HG03439 (cell line): Measurements from ENCODE around the gene IQUB.
"Not testable (repeated sequence)": the region's sequence is repeated elsewhere in the genome, so short reads cannot be mapped to it uniquely, and the experiment has no call there.

Experiments
- ATAC-seq: cut with Tn5 transposase; IDR thresholded peaks from one replicate; pipeline ENCODE4 v1.9.1; 2021; ENCODE audit warnings: mild to moderate bottlenecking, moderate library complexity; ENCODE audit not compliant: unreplicated experiment

The IQUB gene

DNA sequence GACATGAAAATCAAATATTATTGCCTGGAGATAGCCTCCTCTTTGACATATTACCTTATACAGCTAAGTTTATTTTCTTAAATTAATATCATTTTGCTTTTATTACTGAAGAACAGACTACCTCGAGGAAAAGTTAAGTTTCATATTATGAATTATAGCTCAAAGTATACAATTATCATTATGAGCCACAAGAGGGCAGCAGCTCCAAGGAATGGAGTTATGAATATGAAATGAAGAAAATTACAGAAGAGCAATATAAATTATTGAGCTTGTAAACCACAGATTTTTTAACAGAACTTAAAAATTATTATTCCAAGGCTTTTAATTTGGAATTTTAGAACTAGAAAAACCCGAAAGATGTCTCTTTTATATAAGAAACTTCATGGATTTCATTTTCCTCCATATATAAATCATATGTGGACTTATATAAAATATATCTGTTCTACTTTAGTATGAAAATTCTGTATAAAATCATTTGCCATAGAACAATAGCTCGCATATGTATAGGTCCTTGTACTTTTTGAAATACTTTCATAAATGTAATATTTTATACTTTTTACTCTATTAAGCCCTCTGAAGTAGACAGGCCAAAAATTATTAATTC is 40.1 kb downstream of the IQUB start:
- peak; percentile 62 for ATAC-seq

DNA sequence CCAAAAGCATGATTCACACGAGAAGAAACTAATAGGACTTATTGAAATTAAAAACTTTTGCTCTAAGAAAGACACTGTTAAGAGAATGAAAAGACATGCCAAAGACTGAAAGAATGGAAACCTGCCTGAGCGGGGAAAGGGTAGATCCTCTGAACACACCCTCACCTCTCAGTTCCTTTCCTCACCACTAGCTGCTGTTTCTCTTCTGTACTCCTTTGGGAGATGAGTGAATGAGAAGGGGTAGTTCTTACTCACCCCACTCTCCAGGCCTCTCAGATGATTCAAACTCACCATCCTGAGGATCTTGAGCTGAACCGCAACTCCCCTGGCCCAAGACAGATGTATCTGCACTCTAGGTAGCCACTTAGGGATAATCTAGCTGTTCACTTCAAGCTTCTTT is 41.9 kb downstream of the IQUB start:
- no peak for ATAC-seq

DNA sequence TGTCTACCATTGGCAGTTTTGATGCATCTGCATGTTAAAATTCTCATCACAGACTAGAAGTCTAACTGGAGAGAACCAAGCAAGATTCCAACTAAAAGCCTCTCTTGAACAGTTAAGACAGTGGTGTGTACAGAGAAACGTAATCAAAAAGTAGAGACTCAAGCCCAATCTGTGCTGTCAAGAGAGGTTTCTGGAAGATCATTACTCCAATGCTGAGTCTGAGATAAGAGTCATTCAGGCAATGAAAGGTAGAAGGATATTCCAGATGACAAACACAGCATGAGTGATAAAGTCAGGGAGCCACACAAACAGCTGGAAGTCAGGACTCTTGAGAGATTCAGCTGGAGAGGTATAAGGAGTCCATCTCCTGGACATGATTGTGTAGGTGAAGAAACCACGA is 48.7 kb downstream of the IQUB start:
- no peak for ATAC-seq

DNA sequence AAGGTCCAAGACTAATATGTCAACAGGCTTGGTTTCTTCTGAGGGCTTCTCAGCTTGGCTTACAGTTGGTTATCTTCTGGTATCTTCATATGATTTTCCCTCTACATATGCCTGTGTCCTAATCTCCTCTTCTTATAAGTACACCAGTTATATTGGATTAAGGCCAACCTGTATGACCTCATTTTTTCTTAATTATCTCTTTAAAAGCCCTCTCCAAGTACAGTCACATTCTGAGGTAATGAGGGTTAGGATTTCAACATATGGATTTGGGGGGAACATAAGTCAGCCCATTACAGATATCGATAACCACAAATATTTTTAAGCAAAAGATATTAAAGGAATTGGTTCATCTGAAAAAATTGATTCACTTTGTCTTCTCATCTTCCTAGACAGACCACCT is 49.2 kb downstream of the IQUB start:
- ATAC-seq = no peak

DNA sequence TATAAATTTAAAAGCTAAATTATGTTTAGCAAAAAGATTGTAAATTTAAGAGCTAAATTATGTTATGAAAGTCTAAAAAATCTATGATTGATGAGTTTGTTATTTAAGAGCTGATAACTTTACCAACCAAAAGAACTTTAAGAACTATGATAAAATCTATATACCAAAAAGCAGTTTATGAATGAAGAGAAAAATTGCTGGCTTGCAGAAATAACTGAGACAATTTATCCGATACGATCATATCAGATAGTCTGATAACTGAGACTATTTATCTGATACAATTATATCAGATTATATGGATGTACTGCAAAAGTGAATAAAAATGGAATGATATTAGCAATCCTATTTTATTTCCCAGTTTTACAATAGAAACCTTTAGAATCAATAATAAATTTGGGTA is 50.2 kb downstream of the IQUB start:
- no peak for ATAC-seq

DNA sequence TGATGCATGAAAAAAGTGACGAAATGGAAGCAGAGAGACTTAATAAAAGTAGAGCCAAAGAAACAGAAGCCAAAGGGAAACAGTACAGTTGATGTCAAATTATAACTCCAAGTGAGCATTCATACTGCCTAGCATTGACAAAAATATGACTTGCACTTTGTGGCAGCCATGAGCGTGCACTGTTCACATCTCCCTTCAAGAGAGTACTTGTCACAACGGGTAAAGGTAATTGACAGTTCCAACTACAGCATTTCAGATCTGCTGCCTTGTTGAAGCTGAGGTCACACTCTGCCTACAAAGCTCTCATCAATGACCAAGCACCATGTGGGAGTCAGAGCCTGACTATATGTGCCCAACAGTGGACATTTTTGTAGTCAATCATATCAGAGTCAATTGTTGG is 54.3 kb downstream of the IQUB start:
- ATAC-seq = no peak

DNA sequence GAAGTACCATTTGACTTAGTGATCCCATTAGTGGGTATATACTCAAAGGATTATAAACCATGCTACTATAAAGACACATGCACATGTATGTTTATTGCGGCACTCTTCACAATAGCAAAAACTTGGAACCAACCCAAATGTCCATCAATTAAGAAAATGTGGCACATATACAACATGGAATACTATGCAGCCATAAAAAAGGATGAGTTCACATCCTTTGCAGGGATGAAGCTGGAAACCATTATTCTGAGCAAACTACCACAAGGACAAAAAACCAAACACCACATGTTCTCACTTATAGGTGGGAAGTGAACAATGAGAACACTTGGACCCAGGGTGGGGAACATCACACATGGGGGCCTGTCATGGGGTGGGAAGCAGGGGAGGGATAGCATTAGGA is 56.3 kb downstream of the IQUB start:
- not testable (repeated sequence) for ATAC-seq

DNA sequence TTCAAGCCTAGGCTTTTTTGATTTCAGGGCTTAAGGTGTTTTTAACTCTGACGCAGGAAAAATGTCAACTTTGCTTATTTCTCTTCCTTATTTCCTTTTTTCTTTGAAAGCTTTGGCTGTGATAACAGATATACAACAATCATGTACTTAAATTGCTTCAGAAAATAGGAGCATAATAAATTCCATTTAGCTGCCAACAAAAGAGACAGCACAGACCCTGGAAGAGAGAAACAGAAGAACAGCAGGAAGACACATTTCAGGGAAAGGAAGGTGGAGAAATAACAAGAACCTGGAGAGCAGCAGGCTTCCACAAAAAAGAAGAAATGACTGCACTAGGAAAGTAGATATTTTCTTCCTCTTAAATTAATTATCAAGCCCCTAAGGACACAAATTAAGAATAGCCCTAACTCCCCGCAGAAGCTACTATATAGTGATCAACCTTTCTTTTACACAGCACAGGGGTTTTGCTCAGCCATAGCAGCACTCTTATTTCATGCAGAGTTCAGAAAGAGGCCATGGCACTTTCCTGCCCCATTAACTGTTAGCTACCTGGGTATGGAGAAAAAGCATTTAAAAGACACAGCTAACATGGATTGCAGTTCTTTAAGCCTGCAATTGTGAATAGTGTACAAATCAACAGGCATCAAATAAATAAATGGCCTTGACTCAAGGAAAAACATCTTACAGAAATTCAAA is 61.5 kb downstream of the IQUB start:
- no peak for ATAC-seq

DNA sequence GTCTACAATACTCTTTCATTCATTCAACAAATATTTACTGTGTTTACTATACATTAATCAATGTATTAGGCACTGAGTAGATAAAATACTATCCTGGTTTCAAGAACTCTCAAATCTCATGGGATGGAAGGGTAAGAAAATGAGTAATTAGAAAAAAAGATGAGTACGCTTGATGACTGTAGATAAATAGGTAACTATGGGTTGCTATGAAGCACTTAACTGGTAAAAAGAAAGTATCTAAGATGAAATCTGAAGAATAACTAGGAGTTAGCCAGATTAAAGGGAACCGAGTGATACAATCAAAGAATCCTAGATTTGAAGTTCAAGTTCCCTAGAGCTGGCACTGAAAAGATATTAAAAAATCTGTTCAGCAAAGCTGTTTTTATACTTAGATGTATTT is 62.1 kb downstream of the IQUB start:
- no peak for ATAC-seq

DNA sequence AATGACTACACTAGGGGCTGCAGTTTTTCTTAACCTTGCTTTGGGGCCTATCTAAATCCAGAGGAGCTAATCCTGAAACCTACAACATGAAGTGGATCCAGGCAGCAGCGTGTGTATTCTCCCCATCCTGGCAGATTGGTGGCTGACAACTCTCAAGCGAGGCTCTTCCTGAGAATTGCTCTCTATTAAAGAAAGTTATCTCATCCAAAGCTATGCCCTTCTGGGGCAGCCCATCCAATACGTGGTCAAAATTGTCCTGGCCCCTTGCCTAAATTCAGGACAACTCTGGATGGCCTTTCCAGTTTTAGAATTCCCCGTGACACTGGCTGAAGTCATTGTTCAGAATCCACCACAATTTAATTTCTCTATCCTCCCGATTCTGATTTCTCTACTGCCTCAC is 66.1 kb downstream of the IQUB start:
- no peak for ATAC-seq

DNA sequence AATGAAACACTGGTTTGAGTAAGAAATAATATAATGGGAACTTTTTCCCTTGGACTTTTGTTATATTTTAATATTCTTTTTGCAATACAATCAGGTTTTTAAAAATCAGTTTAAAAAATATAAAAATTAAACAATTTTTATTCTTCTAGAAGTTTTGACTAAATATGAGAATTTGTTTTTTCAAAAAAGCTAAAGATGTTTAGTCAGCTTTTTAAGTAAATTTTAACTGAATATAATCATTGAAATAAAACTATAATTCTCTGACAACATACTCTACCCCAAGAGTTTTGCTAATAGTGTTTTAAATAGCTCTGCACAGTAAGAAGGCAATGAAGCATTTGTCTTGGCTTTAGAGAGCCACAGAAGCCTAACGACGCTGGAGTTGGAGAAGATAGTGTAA is 70.5 kb downstream of the IQUB start:
- no peak for ATAC-seq

DNA sequence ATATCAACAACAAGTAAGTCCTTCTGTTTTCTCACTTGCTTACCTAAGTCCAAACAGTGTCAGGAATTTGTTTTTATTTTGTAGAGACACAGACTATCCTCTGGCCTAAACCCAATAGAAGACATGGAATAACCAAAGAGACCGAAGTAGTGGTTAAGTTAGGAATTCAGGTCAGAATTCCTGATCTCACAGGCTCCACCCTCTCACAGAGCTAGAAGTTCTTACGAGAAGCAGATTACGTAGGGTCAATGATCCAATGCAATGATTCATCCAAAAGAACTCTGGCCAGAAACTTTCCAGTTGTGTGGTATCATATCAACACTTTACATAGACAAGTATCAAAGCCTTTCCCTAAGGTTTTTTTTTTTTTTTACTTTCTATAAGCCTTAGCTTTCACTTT is 73.8 kb downstream of the IQUB start:
- ATAC-seq = no peak

DNA sequence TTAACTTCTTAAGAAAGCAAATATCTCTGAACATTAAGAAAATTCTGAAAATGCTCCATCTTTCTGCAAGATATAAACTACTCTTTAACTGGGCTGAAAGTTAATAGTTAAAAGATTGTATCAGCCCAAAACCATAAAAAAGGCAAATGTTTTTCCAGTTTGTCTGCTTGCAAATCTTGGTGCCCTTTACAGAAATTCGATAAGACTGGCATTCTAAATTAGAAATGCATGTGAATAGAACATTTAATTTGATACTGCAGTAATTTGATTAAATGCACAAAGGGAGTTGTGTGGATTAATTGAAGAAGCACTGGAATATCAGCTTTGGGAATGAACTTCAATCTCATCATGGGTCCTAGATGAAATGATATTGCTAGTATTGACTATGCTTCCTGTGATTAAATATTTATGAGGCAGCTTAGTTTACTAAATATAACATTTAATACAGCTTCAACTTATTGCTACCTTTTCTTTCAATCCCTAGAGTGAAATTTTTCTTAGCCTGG is 78.4 kb downstream of the IQUB start:
- ATAC-seq = no peak

DNA sequence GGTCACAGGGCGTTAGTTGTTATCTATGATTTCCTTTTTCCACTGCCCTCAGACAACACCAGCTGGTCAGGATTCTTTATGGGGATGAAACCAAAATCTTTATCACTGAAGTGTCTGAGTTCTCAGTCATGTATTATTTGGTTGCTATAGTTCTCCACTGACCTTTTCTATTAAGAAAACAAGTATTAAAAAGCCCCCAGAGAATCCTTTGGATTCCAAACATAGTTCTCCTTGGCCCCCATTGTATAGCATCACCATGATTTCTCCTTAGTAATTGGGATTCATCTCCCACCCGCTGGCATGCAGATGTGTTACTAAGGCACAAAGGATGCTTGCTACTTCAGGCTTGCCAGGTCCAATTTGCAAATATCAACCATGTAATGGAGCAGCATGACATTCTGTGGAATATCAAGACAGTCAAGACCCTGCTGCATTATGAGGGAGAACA is 94.3 kb downstream of the IQUB start:
- no peak for ATAC-seq

DNA sequence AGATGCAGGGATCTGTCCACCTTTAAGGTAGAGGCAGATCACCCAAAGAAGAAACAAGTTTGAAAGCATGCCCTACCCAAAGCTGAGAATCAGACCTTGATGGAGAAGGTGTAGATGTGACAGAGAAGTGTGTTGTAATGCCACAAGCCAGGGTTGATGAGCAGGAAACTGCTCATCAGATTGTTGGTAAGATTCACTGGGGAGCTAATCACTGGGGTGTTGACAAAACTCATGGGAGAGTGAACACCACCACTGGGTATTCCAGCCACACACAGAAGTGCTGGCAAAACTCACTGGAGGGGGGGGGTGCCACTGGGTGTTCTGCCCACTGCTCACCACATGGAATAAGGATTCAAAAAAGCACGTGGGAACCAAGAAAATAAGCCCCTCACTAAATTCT is 95.2 kb downstream of the IQUB start:
- ATAC-seq = no peak

DNA sequence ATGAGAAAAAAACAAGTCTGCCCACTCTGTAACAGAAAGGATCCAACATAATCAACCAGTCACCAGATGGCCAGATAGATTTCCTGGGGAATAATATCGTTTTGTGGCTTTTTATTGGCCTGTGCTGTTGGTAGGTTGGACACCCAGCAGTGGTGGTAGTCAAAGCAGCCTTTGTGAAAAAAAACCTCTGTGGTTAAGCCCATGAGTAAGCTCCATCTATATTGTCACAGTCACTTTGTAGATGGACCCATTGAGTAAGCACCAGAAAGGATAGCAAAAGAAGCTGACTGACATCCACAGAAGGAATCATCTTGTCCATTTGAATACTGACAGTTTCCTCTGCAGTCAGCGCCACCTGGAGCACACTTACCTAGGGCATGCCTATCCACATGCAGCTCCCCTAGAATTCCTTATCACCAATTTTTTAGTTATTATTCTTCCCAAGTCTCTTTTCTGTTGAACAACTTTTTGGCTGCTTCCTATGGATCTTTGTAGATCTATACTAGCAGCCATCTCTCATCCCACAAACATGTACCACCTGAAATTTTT is 96.9 kb downstream of the IQUB start:
- ATAC-seq = no peak

DNA sequence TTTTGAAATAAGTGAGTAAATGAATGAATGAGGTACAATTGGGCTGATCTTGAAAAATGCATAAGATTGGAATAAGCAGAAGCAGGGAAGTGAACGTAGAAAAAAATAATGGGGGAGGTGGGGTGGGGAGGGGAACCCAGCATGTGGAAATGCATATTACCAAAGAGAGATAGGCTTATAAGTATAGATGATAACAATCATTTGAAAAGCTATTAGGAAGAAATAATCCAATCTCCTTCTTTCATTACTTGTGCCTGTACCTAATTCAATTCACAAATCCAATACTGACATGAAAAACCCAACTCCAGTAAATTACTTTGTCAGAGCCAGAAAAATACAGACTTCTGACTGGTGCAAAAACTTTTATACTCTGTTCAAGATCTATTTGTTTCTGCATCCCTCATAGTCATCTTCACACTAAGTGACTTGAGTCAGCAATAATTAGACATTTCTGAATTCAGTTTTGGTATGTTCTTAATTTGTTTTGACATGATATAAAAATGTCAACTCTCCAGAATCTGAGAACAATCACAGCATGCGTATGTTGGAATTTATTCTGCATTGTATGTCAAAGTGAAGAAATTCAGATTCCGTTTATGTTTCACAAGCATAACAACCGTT is 99.2 kb downstream of the IQUB start:
- no peak for ATAC-seq

DNA sequence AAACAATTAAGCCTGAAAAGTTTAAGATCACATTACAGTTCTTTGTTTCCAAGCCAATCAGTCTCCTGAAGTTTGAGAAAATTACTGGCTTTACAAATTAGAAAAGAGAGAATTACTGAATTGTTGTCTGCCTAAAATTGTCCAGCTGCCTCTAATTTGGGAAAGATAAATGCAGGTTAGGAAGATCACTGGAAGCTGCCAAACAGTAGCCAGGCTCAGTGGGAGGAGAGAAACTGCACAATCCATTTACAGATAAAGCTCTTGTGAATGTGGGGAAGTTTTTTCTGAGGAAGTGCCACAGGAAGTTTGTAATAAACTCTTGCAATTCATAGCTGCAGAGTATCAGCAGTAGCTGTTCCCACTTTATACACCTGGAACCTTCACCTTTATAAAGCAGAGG is 100.7 kb downstream of the IQUB start:
- no peak for ATAC-seq

DNA sequence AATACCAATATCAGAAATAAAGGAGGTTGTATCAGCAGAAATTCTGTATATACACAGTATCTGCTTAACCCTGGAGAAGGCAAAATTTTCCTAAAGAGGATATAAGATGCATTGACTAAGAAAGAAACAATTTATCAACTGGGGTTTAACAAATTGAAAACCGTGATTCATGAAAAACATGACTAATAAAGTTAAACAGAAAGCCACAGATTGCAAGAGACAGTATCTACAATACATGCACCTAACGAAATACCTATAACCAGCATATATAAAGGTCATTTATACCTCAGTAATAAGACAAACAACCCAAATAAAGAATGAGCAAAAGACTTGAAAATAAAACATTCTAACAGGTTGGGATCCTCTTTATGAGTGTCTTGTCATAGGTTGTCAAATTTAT is 101.8 kb downstream of the IQUB start:
- no peak for ATAC-seq

DNA sequence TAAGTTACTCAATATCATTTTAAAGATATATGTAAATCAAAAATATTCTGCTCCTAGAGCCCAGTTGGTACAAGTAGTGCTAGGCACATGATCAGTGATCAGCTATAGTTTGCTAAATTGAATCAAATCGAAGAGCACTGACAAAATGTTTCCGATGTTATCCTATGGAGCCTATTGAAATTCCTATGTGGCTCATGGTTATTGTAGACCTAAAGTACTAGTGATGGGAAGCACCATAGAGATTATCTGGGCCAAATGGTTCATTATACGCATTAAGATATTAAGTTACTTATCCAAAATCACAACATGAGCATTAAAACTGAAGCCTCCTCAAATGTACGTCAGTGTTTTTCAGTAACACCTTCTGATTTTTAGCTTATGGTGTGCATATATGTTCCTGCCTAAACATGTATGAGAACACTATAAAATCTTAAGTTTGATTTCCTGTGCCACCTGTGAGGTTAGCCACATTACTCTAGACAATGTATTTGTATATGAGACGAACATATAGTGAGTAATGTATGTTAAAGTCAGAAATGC is 103.2 kb downstream of the IQUB start:
- no peak for ATAC-seq

DNA sequence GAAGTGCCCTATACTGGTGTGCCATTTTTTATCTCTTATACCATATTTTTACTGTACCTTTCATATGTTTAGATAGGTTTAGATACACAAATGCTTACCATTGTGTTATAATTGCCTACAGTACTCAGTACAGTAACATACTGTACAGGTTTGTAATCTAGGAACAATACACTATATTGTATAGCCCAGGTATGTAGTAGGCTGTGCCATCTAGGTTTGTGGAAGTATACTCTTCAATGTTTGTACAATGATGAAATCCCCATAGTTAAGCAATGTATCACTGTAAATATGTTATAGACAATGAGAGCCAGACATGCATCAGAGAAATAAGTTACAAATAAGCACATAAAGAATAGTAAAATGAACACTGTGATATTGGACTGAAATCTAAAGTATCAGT is 109.1 kb downstream of the IQUB start:
- ATAC-seq = no peak

DNA sequence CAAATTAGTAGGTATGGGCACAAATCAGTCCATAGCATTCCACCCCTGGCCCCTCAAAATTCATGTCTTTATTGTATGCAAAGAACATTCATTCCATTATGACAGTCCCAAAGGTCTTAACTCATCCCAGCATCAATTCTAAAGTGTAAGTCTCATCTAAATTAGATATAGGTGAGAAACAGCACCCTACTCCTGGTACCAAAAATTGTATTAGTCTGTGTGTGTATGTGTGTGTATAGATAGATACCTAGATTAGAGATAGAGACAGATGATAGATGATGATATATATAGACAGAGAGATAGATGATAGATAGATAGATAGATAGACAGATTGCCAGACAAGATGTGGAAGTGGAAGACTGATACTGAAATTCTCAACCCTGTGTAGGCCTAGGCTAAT is 109.9 kb downstream of the IQUB start:
- ATAC-seq = no peak
